HG03060 (cell line): Measurements from ENCODE around the gene RBMX.
"Not testable (repeated sequence)": the region's sequence is repeated elsewhere in the genome, so short reads cannot be mapped to it uniquely, and the experiment has no call there.

Experiments used
- ATAC-seq: cut with Tn5 transposase; IDR thresholded peaks from one replicate; pipeline ENCODE4 v1.9.1; 2021; ENCODE audit warnings: low read depth, moderate number of reproducible peaks; ENCODE audit not compliant: unreplicated experiment

The RBMX gene

GRCh38 chrX:136879001-136879687 is 1.4 kb downstream of the RBMX start:
- no peak for ATAC-seq

GRCh38 chrX:136878423-136878822 is 2.1 kb downstream of the RBMX start:
- ATAC-seq: no peak

GRCh38 chrX:136874114-136874513 is 6.4 kb downstream of the RBMX start:
- ATAC-seq: not testable (repeated sequence)

- ATAC-seq: not testable (repeated sequence)
Observed at GRCh38 chrX:136873210-136873609, 7.3 kb downstream of the RBMX start.

- no peak for ATAC-seq
Observed at GRCh38 chrX:136872091-136872700, 8.3 kb downstream of the RBMX start.

GRCh38 chrX:136870064-136870463 is 10.5 kb downstream of the RBMX start:
- no peak for ATAC-seq

- no peak for ATAC-seq
Observed at GRCh38 chrX:136868283-136869055, 12.1 kb downstream of the RBMX start.

- ATAC-seq: no peak
Observed at GRCh38 chrX:136867518-136867917, 13.0 kb downstream of the RBMX start.

GRCh38 chrX:136867096-136867491 is 13.4 kb downstream of the RBMX start:
- no peak for ATAC-seq

GRCh38 chrX:136866337-136867095 is 14.0 kb downstream of the RBMX start:
- ATAC-seq: no peak

- no peak for ATAC-seq
Observed at GRCh38 chrX:136865270-136866158, 15.0 kb downstream of the RBMX start.

- no peak for ATAC-seq
Observed at GRCh38 chrX:136863826-136864225, 16.7 kb downstream of the RBMX start.

GRCh38 chrX:136862546-136862945 is 18.0 kb downstream of the RBMX start:
- no peak for ATAC-seq

GRCh38 chrX:136861877-136862276 is 18.6 kb downstream of the RBMX start:
- ATAC-seq: no peak

GRCh38 chrX:136858007-136858756 is 22.3 kb downstream of the RBMX start:
- ATAC-seq: no peak

GRCh38 chrX:136856551-136856950 is 24.0 kb downstream of the RBMX start:
- no peak for ATAC-seq

GRCh38 chrX:136856050-136856449 is 24.5 kb downstream of the RBMX start:
- ATAC-seq: no peak

GRCh38 chrX:136851526-136851925 is 29.0 kb downstream of the RBMX start:
- no peak for ATAC-seq
